SK-N-SH (cell line): ENCODE results near the gene SLC36A4. TPM values are rescaled to one million over a fixed set of nuclear protein-coding genes. Genes with fewer than 3 reads are reported as not detected.
A peak's percentile ranks its signal among the peaks of the same experiment; 100 is the strongest.

Experiments used
- CTCF ChIA-PET: fragments of 300-600, 350-600 bp; formaldehyde crosslinking; extraction: SDS; loops from one replicate; lab custom pipeline; 2021; lab: Yijun Ruan, JAX
- POLR2A ChIA-PET: fragments of 350-600 bp; sonication (Branson Sonifier 250); formaldehyde crosslinking; extraction: SDS; loops from one replicate; lab custom pipeline; 2020; ENCODE audit warnings: antibody characterized with exemption, inconsistent platforms; lab: Yijun Ruan, JAX
- DNase-seq: peaks from one replicate; pipeline ENCODE4 v3.0.0; 2012
- H2AFZ ChIP-seq: fragments of 200-600 bp; sonication (generic); 2 replicates; pipeline ENCODE4 v1.8.1; 2016; ENCODE audit warnings: antibody characterized with exemption, mild to moderate bottlenecking, low read depth
- H3F3A ChIP-seq: fragments of 200-600 bp; sonication (generic); replicated peaks from 2 replicates; pipeline ENCODE3; 2016; ENCODE audit warnings: antibody characterized with exemption, mild to moderate bottlenecking; ENCODE audit not compliant: insufficient read depth
- H3K27ac ChIP-seq, 2 experiments: fragments of 200-500 bp in 1 of 2; fragments of 200-600 bp in 1 of 2; sonication (Bioruptor generic) in 1 of 2; sonication (generic), shearing (Covaris generic) in 1 of 2; 2 replicates each; pipeline versions ENCODE4 v1.5.1 to v1.6.1; 2014 to 2016; ENCODE audit warnings: low read depth in 2 of 2, inconsistent platforms in 1 of 2, low read length in 1 of 2, mild to moderate bottlenecking in 1 of 2, mixed read lengths in 1 of 2
- H3K27me3 ChIP-seq: fragments of 200-600 bp; sonication (generic), shearing (Covaris generic); 2 replicates; pipeline ENCODE4 v1.6.1; 2016; ENCODE audit warnings: mixed run types; ENCODE audit not compliant: insufficient read depth
- H3K36me3 ChIP-seq, 2 experiments: fragments of 200-500 bp in 1 of 2; fragments of 200-600 bp in 1 of 2; sonication (Bioruptor generic) in 1 of 2; sonication (generic) in 1 of 2; replicated peaks in 1 of 2; 2 replicates each; pipeline versions ENCODE3 to v1.5.1; 2014 to 2016; ENCODE audit warnings: low read length in 1 of 2, mild to moderate bottlenecking in 1 of 2; ENCODE audit not compliant: insufficient read depth in 2 of 2, control insufficient read depth in 1 of 2
- H3K4me1 ChIP-seq, 2 experiments: fragments of 200-500 bp in 1 of 2; fragments of 200-600 bp in 1 of 2; sonication (Bioruptor generic) in 1 of 2; sonication (generic), shearing (Covaris generic) in 1 of 2; 2 replicates each; pipeline versions ENCODE4 v1.5.1 to v1.6.1; 2014 to 2016; ENCODE audit warnings: low read depth in 1 of 2, low read length in 1 of 2, mixed run types in 1 of 2; ENCODE audit not compliant: insufficient read depth in 2 of 2, control insufficient read depth in 1 of 2
- H3K4me2 ChIP-seq: fragments of 200-600 bp; sonication (generic), shearing (Covaris generic); 2 replicates; pipeline ENCODE4 v1.6.1; 2017; ENCODE audit warnings: mixed run types
- H3K4me3 ChIP-seq, 2 experiments: fragments of 200-500 bp in 1 of 2; fragments of 200-600 bp in 1 of 2; sonication (Bioruptor generic) in 1 of 2; sonication (generic), shearing (Covaris generic) in 1 of 2; 2 replicates each; pipeline versions ENCODE4 v1.5.1 to v1.8.1; 2014 to 2016; ENCODE audit warnings: low read depth in 2 of 2, inconsistent platforms in 1 of 2, low read length in 1 of 2, mild to moderate bottlenecking in 1 of 2, mixed read lengths in 1 of 2, moderate library complexity in 1 of 2
- H3K79me2 ChIP-seq: fragments of 200-600 bp; sonication (generic); 2 replicates; pipeline ENCODE4 v1.8.1; 2017; ENCODE audit warnings: mild to moderate bottlenecking; ENCODE audit not compliant: insufficient read depth
- H3K9ac ChIP-seq: fragments of 200-600 bp; sonication (generic); 2 replicates; pipeline ENCODE4 v1.6.1; 2017; ENCODE audit warnings: mixed run types
- H3K9me2 ChIP-seq: fragments of 200-600 bp; sonication (generic); 2 replicates; pipeline ENCODE4 v1.6.1; 2017; ENCODE audit warnings: mixed run types
- H3K9me3 ChIP-seq: fragments of 200-600 bp; sonication (generic); 2 replicates; pipeline ENCODE4 v1.6.1; 2017; ENCODE audit warnings: mixed run types, mild to moderate bottlenecking, moderate library complexity
- H4K20me1 ChIP-seq: fragments of 200-600 bp; sonication (generic); 2 replicates; pipeline ENCODE4 v1.6.1; 2017; ENCODE audit warnings: mild to moderate bottlenecking, mixed run types; ENCODE audit not compliant: insufficient read depth
- CHD2 ChIP-seq: fragments of 150-350 bp; IDR thresholded peaks from 2 replicates; pipeline ENCODE4 v1.6.1; 2018; ENCODE audit warnings: low read length; ENCODE audit not compliant: partially characterized antibody
- CTCF ChIP-seq: fragments of 200-600 bp; sonication (generic); IDR thresholded peaks from 2 replicates; pipeline ENCODE4 v1.6.1; 2017; ENCODE audit warnings: antibody characterized with exemption, mild to moderate bottlenecking, moderate library complexity
- ELF1 ChIP-seq: IDR thresholded peaks from 2 replicates; pipeline ENCODE4 v1.4.0; 2012
- EZH2phosphoT487 ChIP-seq: fragments of 200-600 bp; sonication (generic); IDR thresholded peaks from 2 replicates; pipeline ENCODE4 v1.6.1; 2017; ENCODE audit warnings: low read depth, mixed run types, mild to moderate bottlenecking, antibody characterized with exemption, moderate library complexity, borderline replicate concordance
- FOSL2 ChIP-seq: IDR thresholded peaks from 2 replicates; pipeline ENCODE4 v1.4.0; 2012; ENCODE audit warnings: low read depth, mild to moderate bottlenecking, moderate library complexity, borderline replicate concordance
- FOXJ3 ChIP-seq: sonication (generic); formaldehyde crosslinking; IDR thresholded peaks from 2 replicates; pipeline ENCODE4 v1.5.1; 2020; ENCODE audit warnings: mild to moderate bottlenecking, missing genetic modification reagents
- FOXM1 ChIP-seq: IDR thresholded peaks from 2 replicates; pipeline ENCODE4 v1.4.0; 2012; ENCODE audit warnings: low read depth, mild to moderate bottlenecking
- GABPA ChIP-seq: IDR thresholded peaks from 2 replicates; pipeline ENCODE4 v1.4.0; 2012; ENCODE audit warnings: low read depth, mild to moderate bottlenecking
- GATA2 ChIP-seq: sonication (generic); formaldehyde crosslinking; IDR thresholded peaks from 2 replicates; pipeline ENCODE4 v1.5.0; 2020; ENCODE audit warnings: mild to moderate bottlenecking, missing genetic modification reagents
- JUND ChIP-seq: IDR thresholded peaks from 2 replicates; pipeline ENCODE4 v1.4.0; 2012
- MXI1 ChIP-seq: IDR thresholded peaks from 2 replicates; pipeline ENCODE4 v1.6.1; 2012; ENCODE audit warnings: mild to moderate bottlenecking, low read depth, low read length, improper control_type of control experiment
- NRF1 ChIP-seq: IDR thresholded peaks from 2 replicates; pipeline ENCODE4 v1.6.1; 2012; ENCODE audit warnings: low read depth, mild to moderate bottlenecking, low read length
- PBX3 ChIP-seq: IDR thresholded peaks from 2 replicates; pipeline ENCODE4; 2012
- POLR2AphosphoS5 ChIP-seq: IDR thresholded peaks from 2 replicates; pipeline ENCODE4 v1.6.1; 2012; ENCODE audit warnings: low read depth, low read length
- RAD21 ChIP-seq: IDR thresholded peaks from 2 replicates; pipeline ENCODE4 v1.6.1; 2012; ENCODE audit warnings: mild to moderate bottlenecking, low read length
- RCOR1 ChIP-seq: fragments of 150-350 bp; IDR thresholded peaks from 2 replicates; pipeline ENCODE4 v1.6.1; 2017; ENCODE audit warnings: antibody characterized with exemption, low read length
- REST ChIP-seq: IDR thresholded peaks from 2 replicates; pipeline ENCODE4 v1.6.1; 2012; ENCODE audit warnings: mild to moderate bottlenecking, low read depth, low read length, moderate library complexity
- RFX5 ChIP-seq: IDR thresholded peaks from 2 replicates; pipeline ENCODE4 v1.6.1; 2012; ENCODE audit warnings: mild to moderate bottlenecking, improper control_type of control experiment, low read length
- TAF1 ChIP-seq: IDR thresholded peaks from 2 replicates; pipeline ENCODE4 v1.6.1; 2012; ENCODE audit warnings: low read depth, mild to moderate bottlenecking, low read length, moderate library complexity, borderline replicate concordance
- TCF12 ChIP-seq: IDR thresholded peaks from 2 replicates; pipeline ENCODE4 v1.4.0; 2012
- USF2 ChIP-seq: fragments of 150-350 bp; IDR thresholded peaks from 2 replicates; pipeline ENCODE4 v1.6.1; 2017; ENCODE audit warnings: antibody characterized with exemption, low read length, low read depth, borderline replicate concordance
- WGBS: methylation state at CpG from one replicate; pipeline ENCODE4 v1.1.6; 2017; ENCODE audit warnings: low lambda C conversion rate; 5-methylcytosine and 5-hydroxymethylcytosine counted together
- polyA plus RNA-seq, 3 experiments: library from polyadenylated mRNA; depleted of rRNA; stranded (reverse); fragments of >200 nt; gene quantifications; 2 replicates each; pipeline ENCODE4 v1.2.3, GENCODE V29; 2012
- TF ChIP-seq, protein P1 (sequence below): IDR thresholded peaks from 2 replicates; pipeline ENCODE4 v1.4.0; 2012; ENCODE audit warnings: low read depth
- TF ChIP-seq, protein P2 (sequence below): IDR thresholded peaks from 2 replicates; pipeline ENCODE4 v1.4.0; 2012; ENCODE audit warnings: low read depth, borderline replicate concordance

SLC36A4 gene
- polyA plus RNA-seq, 1 of the 3 experiments (the other 2 are of a cell fraction): 9.7 TPM

DNA sequence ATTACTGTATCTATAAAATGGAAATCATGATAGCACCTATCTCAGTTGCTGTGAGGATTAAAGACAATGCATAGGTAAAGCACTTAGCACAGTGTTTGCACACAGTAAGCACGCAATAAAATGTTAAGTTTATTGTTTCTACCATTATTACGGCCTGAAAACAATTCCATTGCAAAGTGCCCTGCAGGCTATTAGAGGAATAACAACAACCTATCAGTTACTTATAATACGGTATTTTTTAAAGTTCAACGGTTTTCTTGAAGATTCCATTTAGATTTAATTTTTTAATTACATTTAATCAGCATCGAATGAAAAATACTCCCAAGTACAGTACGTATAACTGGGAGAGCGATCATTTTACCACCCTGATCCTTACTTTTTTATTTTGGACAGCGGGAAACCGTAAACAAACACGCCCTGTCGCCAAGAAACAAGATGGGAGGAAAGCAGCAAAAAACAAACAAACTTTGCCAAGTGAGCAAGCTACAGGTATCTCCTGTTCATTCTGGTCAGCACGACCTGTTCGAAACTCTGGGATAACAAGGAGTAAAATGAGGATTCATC lies 893 bp downstream of the SLC36A4 start:
- Histone ChIP-seq H3K4me1 (peaks cover 0 to 17% of the 10 kb centered on the region in 2 experiments; a peak in 2 of 4 replicates), H3K79me2 (peaks cover 51% of the 10 kb centered on the region), H2AFZ (peak overlapping the region; percentile 92)
- TF ChIP-seq FOSL2: no peak
- no peak for TF ChIP-seq RAD21
- TF ChIP-seq, protein P1, sequence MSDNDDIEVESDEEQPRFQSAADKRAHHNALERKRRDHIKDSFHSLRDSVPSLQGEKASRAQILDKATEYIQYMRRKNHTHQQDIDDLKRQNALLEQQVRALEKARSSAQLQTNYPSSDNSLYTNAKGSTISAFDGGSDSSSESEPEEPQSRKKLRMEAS: no peak
- no peak for TF ChIP-seq MXI1
- no peak for TF ChIP-seq TCF12
- no peak for TF ChIP-seq RFX5
- TF ChIP-seq TAF1: no peak
- TF ChIP-seq RCOR1: no peak
- peak; percentile 52; the same call in 1 of the 2 replicates for TF ChIP-seq FOXM1
- no peak for TF ChIP-seq NRF1
- TF ChIP-seq REST: no peak
- no peak for TF ChIP-seq GATA2 (CRISPR knock-in tag)
- no peak for TF ChIP-seq PBX3
- no peak for TF ChIP-seq FOXJ3 (CRISPR knock-in tag)
- TF ChIP-seq USF2: no peak
- TF ChIP-seq EZH2phosphoT487: no peak
- TF ChIP-seq, protein P2, sequence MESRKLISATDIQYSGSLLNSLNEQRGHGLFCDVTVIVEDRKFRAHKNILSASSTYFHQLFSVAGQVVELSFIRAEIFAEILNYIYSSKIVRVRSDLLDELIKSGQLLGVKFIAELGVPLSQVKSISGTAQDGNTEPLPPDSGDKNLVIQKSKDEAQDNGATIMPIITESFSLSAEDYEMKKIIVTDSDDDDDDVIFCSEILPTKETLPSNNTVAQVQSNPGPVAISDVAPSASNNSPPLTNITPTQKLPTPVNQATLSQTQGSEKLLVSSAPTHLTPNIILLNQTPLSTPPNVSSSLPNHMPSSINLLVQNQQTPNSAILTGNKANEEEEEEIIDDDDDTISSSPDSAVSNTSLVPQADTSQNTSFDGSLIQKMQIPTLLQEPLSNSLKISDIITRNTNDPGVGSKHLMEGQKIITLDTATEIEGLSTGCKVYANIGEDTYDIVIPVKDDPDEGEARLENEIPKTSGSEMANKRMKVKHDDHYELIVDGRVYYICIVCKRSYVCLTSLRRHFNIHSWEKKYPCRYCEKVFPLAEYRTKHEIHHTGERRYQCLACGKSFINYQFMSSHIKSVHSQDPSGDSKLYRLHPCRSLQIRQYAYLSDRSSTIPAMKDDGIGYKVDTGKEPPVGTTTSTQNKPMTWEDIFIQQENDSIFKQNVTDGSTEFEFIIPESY: no peak
- TF ChIP-seq CHD2: no peak
- TF ChIP-seq CTCF: peak; percentile 65
- TF ChIP-seq ELF1: no peak
- no peak for TF ChIP-seq POLR2AphosphoS5
- TF ChIP-seq JUND: no peak
- TF ChIP-seq GABPA: 0 out of 2 replicates have a peak, but pooled peaks have one; percentile 33
- TF ChIP-seq, all 33 proteins: peak for 3
- H3K9me3 ChIP-seq: no peaks in the 10 kb centered on the region
- no peaks in the 10 kb centered on the region for H4K20me1 ChIP-seq
- H3K4me3 ChIP-seq: peak overlapping the region; percentile 70 to 91
- H3K9ac ChIP-seq: peak overlapping the region; percentile 97
- ChIA-PET POLR2A (interaction anchor here (1.4 kb wide), 1 partner anchor 23 kb away, joined by 3 read pairs; no protein-coding TSS in a partner anchor), CTCF (interaction anchor here (0.6 to 1.6 kb wide), 8 partner anchors 11 to 461 kb away, joined by 3 to 5 read pairs (median 3); no protein-coding TSS in a partner anchor)
- peaks cover 0 to 6% of the 10 kb centered on the region in 2 experiments for H3K36me3 ChIP-seq
- 5% methylated on average over 13 of the region's 13 CpGs for WGBS
- peak overlapping the region; percentile 65 for H3K4me2 ChIP-seq
- H3F3A ChIP-seq: peaks cover 3% of the 10 kb centered on the region
- no peaks in the 10 kb centered on the region for H3K9me2 ChIP-seq
- H3K27me3 ChIP-seq: no peaks in the 10 kb centered on the region
- DNase-seq: peak; percentile 7
- H3K27ac ChIP-seq: peak overlapping the region; percentile 95 to 98
